SK-N-SH (cell line): ENCODE data around the gene MAN1B1. TPM values are rescaled to one million over a fixed set of nuclear protein-coding genes. Genes with fewer than 3 reads are reported as not detected.

Experiments
- CTCF ChIA-PET: fragments of 300-600, 350-600 bp; formaldehyde crosslinking; extraction: SDS; loops from one replicate; lab custom pipeline; 2021; lab: Yijun Ruan, JAX
- POLR2A ChIA-PET: fragments of 350-600 bp; sonication (Branson Sonifier 250); formaldehyde crosslinking; extraction: SDS; loops from one replicate; lab custom pipeline; 2020; ENCODE audit warnings: antibody characterized with exemption, inconsistent platforms; lab: Yijun Ruan, JAX
- DNase-seq: peaks from one replicate; pipeline ENCODE4 v3.0.0; 2012
- H2AFZ ChIP-seq: fragments of 200-600 bp; sonication (generic); 2 replicates; pipeline ENCODE4 v1.8.1; 2016; ENCODE audit warnings: antibody characterized with exemption, mild to moderate bottlenecking, low read depth
- H3F3A ChIP-seq: fragments of 200-600 bp; sonication (generic); replicated peaks from 2 replicates; pipeline ENCODE3; 2016; ENCODE audit warnings: antibody characterized with exemption, mild to moderate bottlenecking; ENCODE audit not compliant: insufficient read depth
- H3K27ac ChIP-seq, 2 experiments: fragments of 200-500 bp in 1 of 2; fragments of 200-600 bp in 1 of 2; sonication (Bioruptor generic) in 1 of 2; sonication (generic), shearing (Covaris generic) in 1 of 2; 2 replicates each; pipeline versions ENCODE4 v1.5.1 to v1.6.1; 2014 to 2016; ENCODE audit warnings: low read depth in 2 of 2, inconsistent platforms in 1 of 2, low read length in 1 of 2, mild to moderate bottlenecking in 1 of 2, mixed read lengths in 1 of 2
- H3K27me3 ChIP-seq: fragments of 200-600 bp; sonication (generic), shearing (Covaris generic); 2 replicates; pipeline ENCODE4 v1.6.1; 2016; ENCODE audit warnings: mixed run types; ENCODE audit not compliant: insufficient read depth
- H3K36me3 ChIP-seq, 2 experiments: fragments of 200-500 bp in 1 of 2; fragments of 200-600 bp in 1 of 2; sonication (Bioruptor generic) in 1 of 2; sonication (generic) in 1 of 2; replicated peaks in 1 of 2; 2 replicates each; pipeline versions ENCODE3 to v1.5.1; 2014 to 2016; ENCODE audit warnings: low read length in 1 of 2, mild to moderate bottlenecking in 1 of 2; ENCODE audit not compliant: insufficient read depth in 2 of 2, control insufficient read depth in 1 of 2
- H3K4me1 ChIP-seq, 2 experiments: fragments of 200-500 bp in 1 of 2; fragments of 200-600 bp in 1 of 2; sonication (Bioruptor generic) in 1 of 2; sonication (generic), shearing (Covaris generic) in 1 of 2; 2 replicates each; pipeline versions ENCODE4 v1.5.1 to v1.6.1; 2014 to 2016; ENCODE audit warnings: low read depth in 1 of 2, low read length in 1 of 2, mixed run types in 1 of 2; ENCODE audit not compliant: insufficient read depth in 2 of 2, control insufficient read depth in 1 of 2
- H3K4me2 ChIP-seq: fragments of 200-600 bp; sonication (generic), shearing (Covaris generic); 2 replicates; pipeline ENCODE4 v1.6.1; 2017; ENCODE audit warnings: mixed run types
- H3K4me3 ChIP-seq, 2 experiments: fragments of 200-500 bp in 1 of 2; fragments of 200-600 bp in 1 of 2; sonication (Bioruptor generic) in 1 of 2; sonication (generic), shearing (Covaris generic) in 1 of 2; 2 replicates each; pipeline versions ENCODE4 v1.5.1 to v1.8.1; 2014 to 2016; ENCODE audit warnings: low read depth in 2 of 2, inconsistent platforms in 1 of 2, low read length in 1 of 2, mild to moderate bottlenecking in 1 of 2, mixed read lengths in 1 of 2, moderate library complexity in 1 of 2
- H3K79me2 ChIP-seq: fragments of 200-600 bp; sonication (generic); 2 replicates; pipeline ENCODE4 v1.8.1; 2017; ENCODE audit warnings: mild to moderate bottlenecking; ENCODE audit not compliant: insufficient read depth
- H3K9ac ChIP-seq: fragments of 200-600 bp; sonication (generic); 2 replicates; pipeline ENCODE4 v1.6.1; 2017; ENCODE audit warnings: mixed run types
- H3K9me2 ChIP-seq: fragments of 200-600 bp; sonication (generic); 2 replicates; pipeline ENCODE4 v1.6.1; 2017; ENCODE audit warnings: mixed run types
- H3K9me3 ChIP-seq: fragments of 200-600 bp; sonication (generic); 2 replicates; pipeline ENCODE4 v1.6.1; 2017; ENCODE audit warnings: mixed run types, mild to moderate bottlenecking, moderate library complexity
- H4K20me1 ChIP-seq: fragments of 200-600 bp; sonication (generic); 2 replicates; pipeline ENCODE4 v1.6.1; 2017; ENCODE audit warnings: mild to moderate bottlenecking, mixed run types; ENCODE audit not compliant: insufficient read depth
- CHD2 ChIP-seq: fragments of 150-350 bp; IDR thresholded peaks from 2 replicates; pipeline ENCODE4 v1.6.1; 2018; ENCODE audit warnings: low read length; ENCODE audit not compliant: partially characterized antibody
- FOSL2 ChIP-seq: IDR thresholded peaks from 2 replicates; pipeline ENCODE4 v1.4.0; 2012; ENCODE audit warnings: low read depth, mild to moderate bottlenecking, moderate library complexity, borderline replicate concordance
- IRF3 ChIP-seq: fragments of 150-350 bp; IDR thresholded peaks from 2 replicates; pipeline ENCODE4 v1.6.1; 2016; ENCODE audit warnings: mild to moderate bottlenecking, low read depth, low read length
- JUND ChIP-seq: IDR thresholded peaks from 2 replicates; pipeline ENCODE4 v1.4.0; 2012
- MAX ChIP-seq: IDR thresholded peaks from 2 replicates; pipeline ENCODE4 v1.4.0; 2012; ENCODE audit warnings: low read depth
- MEF2A ChIP-seq: IDR thresholded peaks from 2 replicates; pipeline ENCODE4 v1.4.0; 2012; ENCODE audit warnings: low read depth, borderline replicate concordance
- RFX5 ChIP-seq: IDR thresholded peaks from 2 replicates; pipeline ENCODE4 v1.6.1; 2012; ENCODE audit warnings: mild to moderate bottlenecking, improper control_type of control experiment, low read length
- RXRA ChIP-seq: IDR thresholded peaks from 2 replicates; pipeline ENCODE4 v1.4.0; 2012; ENCODE audit warnings: low read depth, mild to moderate bottlenecking, borderline replicate concordance
- TAF1 ChIP-seq: IDR thresholded peaks from 2 replicates; pipeline ENCODE4 v1.6.1; 2012; ENCODE audit warnings: low read depth, mild to moderate bottlenecking, low read length, moderate library complexity, borderline replicate concordance
- USF2 ChIP-seq: fragments of 150-350 bp; IDR thresholded peaks from 2 replicates; pipeline ENCODE4 v1.6.1; 2017; ENCODE audit warnings: antibody characterized with exemption, low read length, low read depth, borderline replicate concordance
- YY1 ChIP-seq: IDR thresholded peaks from 2 replicates; pipeline ENCODE4 v1.4.0; 2012; ENCODE audit warnings: low read depth, mild to moderate bottlenecking
- ZBTB33 ChIP-seq: IDR thresholded peaks from 2 replicates; pipeline ENCODE4 v1.4.0; 2012; ENCODE audit warnings: low read depth, borderline replicate concordance
- WGBS: methylation state at CpG from one replicate; pipeline ENCODE4 v1.1.6; 2017; ENCODE audit warnings: low lambda C conversion rate; 5-methylcytosine and 5-hydroxymethylcytosine counted together
- polyA plus RNA-seq, 3 experiments: library from polyadenylated mRNA; depleted of rRNA; stranded (reverse); fragments of >200 nt; gene quantifications; 2 replicates each; pipeline ENCODE4 v1.2.3, GENCODE V29; 2012
- TF ChIP-seq, protein P1 (sequence below): fragments of 200-600 bp; sonication (generic); IDR thresholded peaks from 2 replicates; pipeline ENCODE4 v1.6.1; 2017; ENCODE audit warnings: antibody characterized with exemption, mild to moderate bottlenecking, moderate library complexity

MAN1B1 gene
- polyA plus RNA-seq, 1 of the 3 experiments (the other 2 are of a cell fraction), result 57.8 TPM

- CTCF ChIA-PET, result interaction anchor here (1.0 to 1.5 kb wide), 3 partner anchors 14 to 79 kb away, joined by 3 to 5 read pairs (median 4); partner anchors contain the start of genes RNF224 and TMEM210
- Histone ChIP-seq H3K9ac (no peak overlapping the region), H3K9me3 (no peaks in the 10 kb centered on the region), H3K36me3 (no peaks in the 10 kb centered on the region), H3K27ac (no peak overlapping the region), H4K20me1 (no peaks in the 10 kb centered on the region), H3K79me2 (no peaks in the 10 kb centered on the region), H3K27me3 (no peaks in the 10 kb centered on the region), H3F3A (no peaks in the 10 kb centered on the region), H3K4me3 (no peak overlapping the region), H3K4me1 (peaks cover 0 to 3% of the 10 kb centered on the region in 2 experiments; a peak in 1 of 4 replicates), H2AFZ (no peak overlapping the region), H3K9me2 (no peaks in the 10 kb centered on the region), H3K4me2 (no peak overlapping the region)
- POLR2A ChIA-PET, result interaction anchor here (0.7 kb wide), 1 partner anchor 395 kb away, joined by 3 read pairs; no protein-coding TSS in a partner anchor
- 52% methylated on average over 12 of the region's 19 CpGs for WGBS
- no peak for DNase-seq
- no peak for TF ChIP-seq TAF1
- no peak for TF ChIP-seq FOSL2
- TF ChIP-seq USF2, result no peak
- TF ChIP-seq CHD2, result no peak
Measured at GRCh38 chr9:137157618-137158415, 71.0 kb downstream of the MAN1B1 start.

DNA sequence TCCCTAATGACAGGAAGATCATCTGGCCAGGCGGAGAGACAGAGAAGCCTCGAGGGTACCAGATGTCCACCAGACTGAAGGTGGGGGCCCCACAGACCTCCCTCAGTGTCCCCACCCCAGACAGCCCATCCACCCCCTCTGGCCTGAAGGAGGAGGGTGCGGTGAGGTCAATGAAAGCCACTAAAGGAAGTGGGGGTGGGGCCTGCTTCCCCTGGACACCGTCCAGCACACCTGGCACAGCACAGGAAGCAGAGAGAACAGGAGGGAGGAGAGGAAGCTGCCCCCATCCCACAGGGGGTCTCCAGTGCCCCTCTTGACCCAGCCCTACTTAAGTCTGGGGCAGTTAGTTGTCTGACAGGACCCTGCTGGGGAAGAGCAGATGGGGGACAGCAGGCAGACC, 71.8 kb downstream of the MAN1B1 start:
- H2AFZ ChIP-seq, result no peak overlapping the region
- no peak for DNase-seq
- no peak overlapping the region for H3K27ac ChIP-seq
- H3K9me2 ChIP-seq, result no peaks in the 10 kb centered on the region
- no peak overlapping the region for H3K4me3 ChIP-seq
- POLR2A ChIA-PET, result no interaction called here
- H3K36me3 ChIP-seq, result no peaks in the 10 kb centered on the region
- H3F3A ChIP-seq, result no peaks in the 10 kb centered on the region
- H3K27me3 ChIP-seq, result no peaks in the 10 kb centered on the region
- TF ChIP-seq JUND, result no peak
- no peak for TF ChIP-seq ZBTB33
- TF ChIP-seq USF2, result no peak
- no peak for TF ChIP-seq MAX
- TF ChIP-seq, protein P1, sequence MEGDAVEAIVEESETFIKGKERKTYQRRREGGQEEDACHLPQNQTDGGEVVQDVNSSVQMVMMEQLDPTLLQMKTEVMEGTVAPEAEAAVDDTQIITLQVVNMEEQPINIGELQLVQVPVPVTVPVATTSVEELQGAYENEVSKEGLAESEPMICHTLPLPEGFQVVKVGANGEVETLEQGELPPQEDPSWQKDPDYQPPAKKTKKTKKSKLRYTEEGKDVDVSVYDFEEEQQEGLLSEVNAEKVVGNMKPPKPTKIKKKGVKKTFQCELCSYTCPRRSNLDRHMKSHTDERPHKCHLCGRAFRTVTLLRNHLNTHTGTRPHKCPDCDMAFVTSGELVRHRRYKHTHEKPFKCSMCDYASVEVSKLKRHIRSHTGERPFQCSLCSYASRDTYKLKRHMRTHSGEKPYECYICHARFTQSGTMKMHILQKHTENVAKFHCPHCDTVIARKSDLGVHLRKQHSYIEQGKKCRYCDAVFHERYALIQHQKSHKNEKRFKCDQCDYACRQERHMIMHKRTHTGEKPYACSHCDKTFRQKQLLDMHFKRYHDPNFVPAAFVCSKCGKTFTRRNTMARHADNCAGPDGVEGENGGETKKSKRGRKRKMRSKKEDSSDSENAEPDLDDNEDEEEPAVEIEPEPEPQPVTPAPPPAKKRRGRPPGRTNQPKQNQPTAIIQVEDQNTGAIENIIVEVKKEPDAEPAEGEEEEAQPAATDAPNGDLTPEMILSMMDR, result no peak
- no peak for TF ChIP-seq MEF2A
- TF ChIP-seq RFX5, result no peak
- TF ChIP-seq RXRA, result no peak
- no peak for TF ChIP-seq IRF3
- no peak for TF ChIP-seq YY1
- no peaks in the 10 kb centered on the region for H3K9me3 ChIP-seq
- no peak overlapping the region for H3K4me2 ChIP-seq
- CTCF ChIA-PET, result interaction anchor here (1.0 to 1.5 kb wide), 2 partner anchors 13 to 69 kb away, joined by 3 to 4 read pairs; partner anchors contain the start of genes RNF224 and TMEM210
- H3K79me2 ChIP-seq, result no peaks in the 10 kb centered on the region
- H3K9ac ChIP-seq, result no peak overlapping the region
- WGBS, result 43% methylated on average over 4 of the region's 4 CpGs
- H4K20me1 ChIP-seq, result no peaks in the 10 kb centered on the region
- H3K4me1 ChIP-seq, result peaks cover 0 to 3% of the 10 kb centered on the region in 2 experiments; a peak in 1 of 4 replicates
